Stomach smooth muscle (tissue), 2 donors: ENCODE data around the gene REM1.

ENCODE experiments used
- H3K27ac ChIP-seq: one replicate; pipeline ENCODE4 v1.7.0; 2013; ENCODE audit warnings: mild to moderate bottlenecking, low read length, inconsistent platforms
- H3K27me3 ChIP-seq, 2 donors: one replicate each; pipeline ENCODE4 v1.7.0; 2013; ENCODE audit warnings: low read length in 2 of 2; ENCODE audit not compliant: insufficient read depth in 2 of 2, control insufficient read depth in 1 of 2
- H3K36me3 ChIP-seq, 2 donors: one replicate each; pipeline ENCODE4 v1.7.0; 2013; ENCODE audit warnings: low read length in 2 of 2; ENCODE audit not compliant: control insufficient read depth in 2 of 2, insufficient read depth in 2 of 2
- H3K4me1 ChIP-seq: one replicate; pipeline ENCODE4 v1.7.0; 2013; ENCODE audit warnings: low read length; ENCODE audit not compliant: control insufficient read depth, insufficient read depth
- H3K4me3 ChIP-seq, 2 donors: one replicate each; pipeline ENCODE4 v1.7.0; 2013; ENCODE audit warnings: low read length in 2 of 2
- H3K9ac ChIP-seq, 2 donors: one replicate each; pipeline ENCODE4 v1.7.0; 2013; ENCODE audit warnings: low read length in 2 of 2, mild to moderate bottlenecking in 1 of 2
- H3K9me3 ChIP-seq, 2 donors: one replicate each; pipeline ENCODE4 v1.7.0; 2013; ENCODE audit warnings: low read length in 2 of 2; ENCODE audit not compliant: control insufficient read depth in 2 of 2
- donor health status: healthy.
- donor health status: Pancreatic carcinoma.

The REM1 gene

DNA sequence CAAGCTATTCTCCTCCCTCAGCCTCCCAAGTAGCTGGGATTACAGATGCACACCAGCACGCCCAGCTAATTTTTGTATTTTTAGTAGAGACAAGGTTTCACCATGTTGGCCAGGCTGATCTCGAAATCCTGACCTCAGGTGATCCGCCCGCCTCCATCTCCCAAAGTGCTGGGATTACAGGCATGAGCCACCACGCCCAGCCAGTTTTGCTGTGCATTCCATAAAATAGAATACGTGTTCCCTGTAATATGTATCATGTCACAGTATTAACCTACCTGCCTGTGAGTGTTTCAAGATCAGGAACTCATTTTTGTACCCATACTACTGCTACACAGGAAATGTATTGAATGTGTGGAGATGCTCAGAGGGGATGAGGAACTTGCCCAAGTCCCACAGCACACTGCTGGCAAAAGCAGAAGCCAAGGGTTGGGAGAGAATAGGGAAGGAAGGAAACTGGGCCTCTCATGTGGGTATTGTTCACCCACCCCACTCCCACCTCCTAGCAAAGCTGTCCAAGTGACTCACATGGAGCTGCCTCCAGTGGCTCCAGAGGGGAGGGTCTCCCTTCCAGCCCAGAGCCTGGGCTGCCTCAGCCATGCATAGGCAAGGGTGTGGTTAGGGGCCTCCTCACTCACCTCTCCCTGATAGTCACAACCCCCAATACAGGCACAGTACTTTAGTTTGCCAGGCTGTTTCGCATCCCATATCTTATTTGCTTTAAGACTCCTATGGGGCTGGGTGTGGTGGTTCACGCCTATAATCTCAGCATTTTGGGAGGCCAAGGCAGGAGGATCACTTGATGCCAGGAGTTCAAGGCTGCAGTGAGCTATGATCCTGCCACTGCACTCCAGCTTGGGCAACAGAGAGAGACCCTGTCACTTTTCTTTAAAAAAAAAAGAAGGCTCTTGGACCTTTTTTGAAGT, 48.5 kb downstream of the REM1 start:
- Histone ChIP-seq H3K4me1 (no peaks in the 10 kb centered on the region), H3K9ac (no peak overlapping the region)

DNA sequence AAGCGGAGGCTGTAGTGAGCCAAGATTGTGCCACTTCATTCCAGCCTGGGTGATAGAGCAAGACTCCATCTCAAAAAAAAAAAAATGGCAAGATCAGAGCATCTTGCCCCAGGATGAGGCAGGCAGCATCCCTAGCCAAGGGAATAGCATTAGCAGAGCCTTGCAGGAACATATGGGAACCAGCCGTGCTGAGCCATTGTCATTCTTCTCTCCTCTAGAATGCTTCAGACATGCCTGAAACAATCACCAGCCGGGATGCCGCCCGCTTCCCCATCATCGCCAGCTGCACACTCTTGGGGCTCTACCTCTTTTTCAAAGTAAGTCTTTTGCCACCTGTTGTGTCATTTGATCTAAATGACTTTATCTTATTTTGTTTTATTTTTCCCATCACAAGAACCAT, 52.2 kb downstream of the REM1 start:
- H3K9ac ChIP-seq = no peak overlapping the region
- no peaks in the 10 kb centered on the region for H3K9me3 ChIP-seq
- H3K27ac ChIP-seq = no peak overlapping the region
- no peaks in the 10 kb centered on the region for H3K4me1 ChIP-seq
- no peaks in the 10 kb centered on the region for H3K27me3 ChIP-seq
- H3K36me3 ChIP-seq = peaks cover 18 to 23% of the 10 kb centered on the region in 2 donors
- no peak overlapping the region for H3K4me3 ChIP-seq

More for the DNA sequence above, 48.5 kb downstream of the REM1 start:
- H3K36me3 ChIP-seq = peaks cover 11% of the 10 kb centered on the region in 2 donors
- no peak overlapping the region for H3K27ac ChIP-seq
- no peaks in the 10 kb centered on the region for H3K27me3 ChIP-seq
- H3K4me3 ChIP-seq = no peak overlapping the region
- H3K9me3 ChIP-seq = no peaks in the 10 kb centered on the region
